Subcutaneous abdominal adipose tissue (tissue), 5 donors: ENCODE measurements around the gene NTM.

Experiments
- H3K27ac ChIP-seq: one replicate; pipeline ENCODE4 v1.7.0; 2013; ENCODE audit warnings: low read depth, mild to moderate bottlenecking, inconsistent platforms, low read length, moderate library complexity
- H3K27me3 ChIP-seq, 5 donors: one replicate each; pipeline ENCODE4 v1.7.0; 2013; ENCODE audit warnings: low read length in 5 of 5, inconsistent platforms in 1 of 5; ENCODE audit not compliant: control insufficient read depth in 5 of 5, insufficient read depth in 4 of 5
- H3K36me3 ChIP-seq, 5 donors: one replicate each; pipeline ENCODE4 v1.7.0; 2013; ENCODE audit warnings: low read length in 5 of 5; ENCODE audit not compliant: control insufficient read depth in 5 of 5, insufficient read depth in 5 of 5
- H3K4me1 ChIP-seq, 5 donors: one replicate each; pipeline ENCODE4 v1.7.0; 2013; ENCODE audit warnings: low read length in 5 of 5, mild to moderate bottlenecking in 3 of 5, moderate library complexity in 1 of 5; ENCODE audit not compliant: control insufficient read depth in 5 of 5, insufficient read depth in 5 of 5
- H3K4me3 ChIP-seq, 5 donors: one replicate each; pipeline ENCODE4 v1.7.0; 2013; ENCODE audit warnings: low read length in 5 of 5, low read depth in 1 of 5
- H3K9ac ChIP-seq, 5 donors: one replicate each; pipeline ENCODE4 v1.7.0; 2013; ENCODE audit warnings: low read length in 5 of 5, mild to moderate bottlenecking in 4 of 5, moderate library complexity in 3 of 5
- H3K9me3 ChIP-seq, 5 donors: one replicate each; pipeline ENCODE4 v1.7.0; 2013; ENCODE audit warnings: low read length in 5 of 5; ENCODE audit not compliant: control insufficient read depth in 5 of 5
- donor health status: healthy.
- donor health status: healthy.
- donor health status: healthy.
- donor health status: healthy.
- donor health status: healthy.

Gene NTM

DNA sequence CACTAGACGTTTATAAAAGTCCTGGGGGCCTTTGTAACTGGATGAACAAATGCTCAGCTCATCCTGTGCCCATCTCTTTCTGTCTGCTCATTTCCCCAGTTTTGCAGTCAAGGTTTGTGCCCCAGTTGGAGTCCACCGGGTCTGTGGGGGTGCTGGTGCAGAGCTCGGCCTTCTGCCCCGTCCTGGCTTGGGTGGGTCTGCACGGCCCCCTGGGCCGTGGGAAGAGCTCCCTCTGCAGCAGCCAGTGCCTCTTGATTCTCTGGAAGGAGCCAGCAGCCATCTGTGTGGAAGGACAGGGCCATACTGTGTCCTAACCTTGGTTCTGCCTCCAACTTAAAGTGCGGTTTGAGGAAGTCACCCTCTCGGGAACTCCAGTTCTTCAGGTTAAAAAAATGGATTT lies 140.2 kb downstream of the NTM start:
- Histone ChIP-seq H3K4me1 (no peaks in the 10 kb centered on the region), H3K36me3 (no peaks in the 10 kb centered on the region), H3K27me3 (peaks cover 0 to 2% (median 0%) of the 10 kb centered on the region in 5 donors), H3K9me3 (no peaks in the 10 kb centered on the region), H3K4me3 (no peak overlapping the region), H3K9ac (no peak overlapping the region), H3K27ac (no peak overlapping the region)

DNA sequence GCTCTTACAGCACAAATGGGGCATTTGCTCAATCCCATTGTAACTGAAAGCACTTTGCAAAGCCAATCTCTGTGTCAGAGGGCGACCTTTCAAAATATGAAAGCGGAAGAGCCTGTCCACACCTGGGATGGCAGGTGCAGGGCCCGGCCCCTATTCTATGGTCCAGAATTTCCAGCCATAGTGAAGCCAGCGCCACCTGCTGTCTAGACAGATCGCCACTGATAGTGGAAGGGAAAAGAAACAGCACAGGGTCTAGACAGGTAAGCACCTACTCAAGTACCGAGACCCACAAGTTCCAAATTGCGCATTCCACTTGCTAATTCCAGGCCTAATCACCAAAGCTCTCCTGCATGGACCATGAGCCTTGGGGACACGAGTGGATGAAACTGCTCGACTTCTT lies 141.4 kb downstream of the NTM start:
- H3K27me3 ChIP-seq, result peaks cover 0 to 2% (median 0%) of the 10 kb centered on the region in 5 donors

DNA sequence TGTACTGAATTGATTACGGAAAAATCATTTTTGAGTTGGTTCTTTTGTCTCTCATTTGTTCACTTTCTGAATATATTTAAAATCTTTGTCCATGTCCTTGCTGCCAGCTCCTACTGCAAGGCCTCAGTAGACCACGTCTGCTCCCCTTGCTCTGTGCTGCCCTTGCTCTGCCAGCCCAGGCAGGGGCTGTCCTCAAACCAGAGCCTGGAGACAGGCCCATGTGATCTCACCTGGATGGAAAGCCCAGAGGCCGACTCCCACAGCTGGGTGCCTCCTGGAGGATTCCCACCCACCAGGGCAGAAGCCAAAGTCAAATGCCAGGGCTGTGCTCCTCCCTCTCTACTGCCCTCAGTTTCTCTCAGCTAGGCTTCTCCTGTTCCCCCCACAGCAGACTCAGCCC lies 141.8 kb downstream of the NTM start:
- Histone ChIP-seq H3K9me3 (no peaks in the 10 kb centered on the region), H3K4me1 (no peaks in the 10 kb centered on the region), H3K4me3 (no peak overlapping the region), H3K27me3 (peaks cover 0 to 2% (median 0%) of the 10 kb centered on the region in 5 donors), H3K9ac (no peak overlapping the region), H3K27ac (no peak overlapping the region), H3K36me3 (no peaks in the 10 kb centered on the region)

More for the DNA sequence above, 141.4 kb downstream of the NTM start:
- Histone ChIP-seq H3K9ac (no peak overlapping the region), H3K4me1 (no peaks in the 10 kb centered on the region), H3K36me3 (no peaks in the 10 kb centered on the region), H3K4me3 (no peak overlapping the region), H3K9me3 (no peaks in the 10 kb centered on the region), H3K27ac (no peak overlapping the region)

DNA sequence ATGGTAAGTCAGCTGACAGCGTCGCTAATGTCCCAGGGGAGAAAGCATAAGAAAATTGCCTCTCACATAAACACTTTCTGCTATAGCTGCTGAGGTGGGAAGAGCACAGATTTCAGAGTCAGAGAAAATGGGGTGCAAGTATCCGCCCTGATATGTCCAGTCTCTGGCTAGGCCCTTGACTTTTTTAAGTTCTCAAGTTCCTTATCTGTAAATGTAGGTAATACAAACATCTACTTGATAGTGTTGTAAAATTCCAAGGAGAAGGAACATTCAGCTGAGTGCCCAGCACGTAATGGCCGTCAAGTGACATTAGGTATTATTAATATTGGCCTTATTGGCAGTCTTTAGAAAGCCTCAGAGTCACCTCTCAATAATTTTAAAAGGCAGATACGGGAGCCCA lies 143.6 kb downstream of the NTM start:
- H3K27ac ChIP-seq, result no peak overlapping the region
- H3K36me3 ChIP-seq, result no peaks in the 10 kb centered on the region
- no peaks in the 10 kb centered on the region for H3K9me3 ChIP-seq
- no peaks in the 10 kb centered on the region for H3K4me1 ChIP-seq
- H3K9ac ChIP-seq, result no peak overlapping the region
- no peak overlapping the region for H3K4me3 ChIP-seq
- peaks cover 0 to 2% (median 0%) of the 10 kb centered on the region in 5 donors for H3K27me3 ChIP-seq

DNA sequence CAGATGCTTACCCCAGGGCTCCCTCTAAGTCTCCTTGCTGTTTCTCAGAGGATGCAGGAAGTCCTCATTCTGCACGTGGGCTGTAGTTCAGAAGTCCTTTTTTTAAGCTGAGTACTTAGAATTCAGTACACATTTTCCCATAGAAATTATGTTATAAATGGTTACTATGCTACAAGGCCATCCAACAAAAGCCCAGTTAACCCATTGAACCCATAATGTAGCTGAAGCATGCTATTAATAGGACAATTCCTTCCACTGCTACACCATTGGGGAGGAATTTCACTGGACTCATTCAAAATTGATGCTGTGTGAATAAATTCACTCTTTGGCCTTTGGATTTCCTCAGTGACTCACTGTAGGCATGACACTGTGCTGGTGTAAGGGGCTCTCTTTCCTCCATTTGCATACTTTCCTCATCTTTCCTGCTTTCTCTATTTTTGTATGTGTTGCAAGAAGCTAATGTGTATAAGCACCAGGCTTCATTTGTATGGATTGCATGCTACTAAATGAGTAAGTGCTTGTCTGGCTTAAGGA lies 148.0 kb downstream of the NTM start:
- H3K9me3 ChIP-seq, result no peaks in the 10 kb centered on the region
- no peak overlapping the region for H3K9ac ChIP-seq
- no peaks in the 10 kb centered on the region for H3K4me1 ChIP-seq
- H3K4me3 ChIP-seq, result no peak overlapping the region
- no peaks in the 10 kb centered on the region for H3K27me3 ChIP-seq
- no peak overlapping the region for H3K27ac ChIP-seq
- H3K36me3 ChIP-seq, result no peaks in the 10 kb centered on the region

DNA sequence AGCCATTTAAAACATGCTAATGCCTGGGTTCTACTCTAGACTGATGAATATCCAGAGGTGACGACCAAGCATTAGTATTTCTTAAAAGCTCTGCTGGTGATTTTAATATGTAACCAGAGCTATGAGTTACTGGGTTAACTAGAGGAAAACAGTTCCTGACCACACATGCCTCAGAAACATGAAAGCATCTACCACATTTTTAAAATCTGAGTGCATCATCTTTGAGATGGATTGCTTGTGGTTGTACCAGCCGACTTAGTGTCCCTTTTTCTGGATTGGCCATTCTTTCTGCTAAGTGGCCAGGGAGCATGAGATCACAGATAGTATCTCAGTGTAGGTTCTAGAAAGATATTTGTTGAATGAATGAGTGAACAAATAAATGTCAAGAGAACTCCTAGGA lies 152.4 kb downstream of the NTM start:
- H3K4me3 ChIP-seq, result no peak overlapping the region
- no peaks in the 10 kb centered on the region for H3K27me3 ChIP-seq
- H3K27ac ChIP-seq, result no peak overlapping the region
- peaks cover 0 to 3% (median 0%) of the 10 kb centered on the region in 5 donors for H3K4me1 ChIP-seq
- H3K9me3 ChIP-seq, result no peaks in the 10 kb centered on the region
- no peaks in the 10 kb centered on the region for H3K36me3 ChIP-seq
- H3K9ac ChIP-seq, result no peak overlapping the region

DNA sequence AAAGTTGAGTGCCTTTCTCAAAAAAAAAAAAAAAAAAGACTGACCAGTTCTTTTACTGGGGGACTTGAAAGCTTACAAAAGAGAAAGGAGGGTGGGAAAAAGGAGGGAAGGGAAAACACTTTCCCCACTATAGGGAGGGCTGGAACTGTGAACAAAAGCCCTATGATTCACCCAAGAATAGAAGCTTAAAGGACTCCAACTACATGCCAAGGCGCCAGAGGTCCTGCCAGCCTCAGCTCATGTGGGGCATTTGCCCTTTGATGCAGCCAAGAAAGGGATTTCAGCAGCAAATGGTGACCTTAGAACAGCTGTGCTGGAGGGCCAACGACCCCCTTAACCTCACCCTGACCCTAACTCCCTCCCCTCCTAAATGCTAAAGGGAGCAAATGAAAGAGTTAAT lies 160.0 kb downstream of the NTM start:
- no peaks in the 10 kb centered on the region for H3K36me3 ChIP-seq
- no peak overlapping the region for H3K27ac ChIP-seq
- H3K9ac ChIP-seq, result no peak overlapping the region
- no peak overlapping the region for H3K4me3 ChIP-seq
- no peaks in the 10 kb centered on the region for H3K9me3 ChIP-seq
- H3K4me1 ChIP-seq, result no peaks in the 10 kb centered on the region
- peaks cover 0 to 3% (median 0%) of the 10 kb centered on the region in 5 donors for H3K27me3 ChIP-seq

DNA sequence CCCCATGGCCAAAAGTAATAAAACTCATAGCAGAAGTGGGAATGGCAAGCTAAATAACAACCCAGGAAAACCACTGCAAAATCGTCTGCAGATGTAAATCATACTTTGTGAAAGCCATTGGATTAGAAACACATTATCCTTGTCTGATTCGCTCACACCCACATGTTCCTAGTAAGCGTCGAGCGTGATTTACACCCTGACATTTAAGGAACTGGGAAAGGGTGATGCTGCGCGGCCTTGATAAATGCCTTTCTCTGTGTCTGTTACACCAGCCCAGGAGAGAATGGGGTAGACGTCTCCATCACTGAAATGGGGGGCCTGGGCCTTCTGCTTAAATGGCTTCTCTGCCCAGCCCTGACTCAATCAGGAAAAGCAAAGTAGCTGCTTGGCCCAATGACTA lies 162.7 kb downstream of the NTM start:
- H3K9ac ChIP-seq, result no peak overlapping the region
- peaks cover 0 to 3% (median 0%) of the 10 kb centered on the region in 5 donors for H3K27me3 ChIP-seq
- no peak overlapping the region for H3K27ac ChIP-seq
- H3K9me3 ChIP-seq, result no peaks in the 10 kb centered on the region
- H3K4me1 ChIP-seq, result no peaks in the 10 kb centered on the region
- no peaks in the 10 kb centered on the region for H3K36me3 ChIP-seq
- H3K4me3 ChIP-seq, result no peak overlapping the region

DNA sequence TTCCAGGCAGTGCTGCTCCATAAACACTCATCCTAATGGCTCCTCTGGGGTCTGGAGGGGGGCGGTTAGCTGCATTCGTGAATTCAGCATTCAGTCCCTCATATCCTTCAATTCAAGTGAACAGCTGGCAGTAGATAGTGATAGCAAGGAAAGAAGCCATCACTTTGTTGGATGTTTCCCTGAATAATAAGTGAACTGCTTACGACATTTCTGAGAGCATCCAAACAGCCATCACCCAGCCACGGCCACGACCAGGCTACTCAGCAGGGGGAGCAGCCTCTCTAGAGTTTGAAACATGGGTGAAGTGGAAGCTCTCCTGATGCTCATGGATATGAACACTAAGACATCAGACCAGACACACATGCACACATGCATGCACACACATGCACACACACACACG lies 163.6 kb downstream of the NTM start:
- no peak overlapping the region for H3K27ac ChIP-seq

DNA sequence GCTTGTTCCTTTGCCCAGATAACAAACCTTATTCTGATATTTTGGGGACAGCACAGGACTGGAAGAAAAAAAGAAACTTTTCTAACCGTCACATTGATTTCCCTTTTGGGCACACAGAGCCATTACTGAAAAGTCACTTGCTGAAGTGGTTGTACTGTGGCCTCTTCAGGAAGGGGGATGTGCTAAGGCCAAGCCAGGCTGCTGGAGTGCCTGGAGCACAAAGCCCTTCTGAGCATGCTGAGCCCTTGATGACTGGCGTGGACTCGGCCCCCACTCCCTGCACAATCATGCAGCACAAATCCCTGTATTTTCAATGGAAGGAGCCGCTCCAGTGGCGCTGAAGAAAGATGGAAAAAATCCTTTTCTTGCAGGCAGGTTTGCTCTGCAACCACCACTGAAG lies 164.2 kb downstream of the NTM start:
- Histone ChIP-seq H3K4me1 (no peaks in the 10 kb centered on the region), H3K9ac (no peak overlapping the region), H3K4me3 (no peak overlapping the region), H3K27ac (no peak overlapping the region), H3K36me3 (no peaks in the 10 kb centered on the region), H3K9me3 (no peaks in the 10 kb centered on the region), H3K27me3 (peaks cover 0 to 3% (median 0%) of the 10 kb centered on the region in 5 donors)

More for the DNA sequence above, 163.6 kb downstream of the NTM start:
- no peaks in the 10 kb centered on the region for H3K9me3 ChIP-seq
- H3K9ac ChIP-seq, result no peak overlapping the region
- H3K4me1 ChIP-seq, result no peaks in the 10 kb centered on the region
- no peaks in the 10 kb centered on the region for H3K36me3 ChIP-seq
- H3K27me3 ChIP-seq, result peaks cover 0 to 3% (median 0%) of the 10 kb centered on the region in 5 donors
- H3K4me3 ChIP-seq, result no peak overlapping the region

DNA sequence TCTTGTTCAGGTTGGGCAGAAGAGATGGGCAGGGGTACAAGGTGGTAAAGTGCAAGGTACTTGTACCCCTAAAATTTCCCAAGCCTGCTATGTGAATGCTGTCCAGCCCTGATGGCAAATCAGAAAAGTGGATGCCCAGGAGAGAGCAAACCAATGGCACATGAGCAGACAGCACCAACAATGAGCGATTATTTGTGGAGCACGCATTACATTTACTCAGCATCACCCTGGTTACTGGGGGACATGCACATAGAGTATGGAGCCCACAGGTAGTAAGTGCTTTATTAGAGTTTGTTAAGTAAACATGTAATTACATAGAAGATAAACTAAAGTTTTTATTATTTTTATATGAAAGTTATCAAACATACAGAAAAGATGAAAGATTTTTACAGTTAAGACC lies 165.7 kb downstream of the NTM start:
- no peak overlapping the region for H3K27ac ChIP-seq
- H3K9me3 ChIP-seq, result peaks cover 0 to 3% (median 0%) of the 10 kb centered on the region in 5 donors
- no peaks in the 10 kb centered on the region for H3K27me3 ChIP-seq
- no peaks in the 10 kb centered on the region for H3K4me1 ChIP-seq
- no peaks in the 10 kb centered on the region for H3K36me3 ChIP-seq
- no peak overlapping the region for H3K9ac ChIP-seq
- H3K4me3 ChIP-seq, result no peak overlapping the region
